K562 (cell line): ENCODE results near the gene PRR7. TPM values are rescaled to one million over a fixed set of nuclear protein-coding genes. Genes with fewer than 3 reads are reported as not detected.
A peak's percentile ranks its signal among the peaks of the same experiment; 100 is the strongest.

Source experiments
- AFF4 ChIP-seq: sonication (generic); formaldehyde crosslinking; IDR thresholded peaks from 2 replicates; pipeline ENCODE4 v1.8.0; 2023; ENCODE audit warnings: mild to moderate bottlenecking, missing genetic modification reagents
- CHD7 ChIP-seq: fragments of 200-600 bp; sonication (generic); IDR thresholded peaks from one replicate; pipeline ENCODE4 v1.6.1; 2012; ENCODE audit warnings: mild to moderate bottlenecking, low read depth, low read length, inconsistent platforms
- FIP1L1 ChIP-seq: fragments of 200-400 bp; formaldehyde crosslinking; IDR thresholded peaks from 2 replicates; pipeline ENCODE4 v1.6.1; 2018; ENCODE audit warnings: mild to moderate bottlenecking, low read depth, low read length; ENCODE audit not compliant: poor library complexity, severe bottlenecking
- KLF6 ChIP-seq: fragments of 250-450 bp; sonication (Bioruptor Pico); IDR thresholded peaks from 2 replicates; pipeline ENCODE4 v1.4.0; 2020; ENCODE audit warnings: mild to moderate bottlenecking, moderate library complexity, borderline replicate concordance
- MCM5 ChIP-seq: fragments of 450-650 bp; IDR thresholded peaks from 2 replicates; pipeline ENCODE4 v1.6.1; 2016; ENCODE audit warnings: low read depth
- VEZF1 ChIP-seq: fragments of 200-800 bp; sonication (Bioruptor generic); IDR thresholded peaks from 2 replicates; pipeline ENCODE4 v1.6.1; 2017; ENCODE audit warnings: missing genetic modification characterization, missing compliant biosample characterization
- ZNF785 ChIP-seq: fragments of 250-450 bp; sonication (Bioruptor Pico); IDR thresholded peaks from 2 replicates; pipeline ENCODE4 v1.4.0; 2020; ENCODE audit warnings: mild to moderate bottlenecking
- polyA plus RNA-seq, 8 experiments: library from polyadenylated mRNA; depleted of rRNA in 4 of 8; stranded (reverse) in 5 of 8; unstranded in 3 of 8; fragments of >200 nt; fragmentation: Nextera tagmentation in 2 of 8; fragmentation: Illumina TruSeq in 1 of 8; extraction: Ambion mirVana in 2 of 8; extraction: Trizol in 1 of 8; gene quantifications; 2 replicates each; pipeline versions ENCODE4 v1.2.1 to v1.2.3, GENCODE V29; 2011 to 2014; ENCODE audit warnings: inconsistent platforms in 1 of 8, missing spikeins in 1 of 8
- total RNA-seq, 7 experiments: library from RNA; depleted of rRNA in 6 of 7; stranded (reverse); fragments of >200 nt in 6 of 7; fragmentation: Illumina TruSeq in 2 of 7; extraction: Trizol in 2 of 7; gene quantifications; 2 replicates each; pipeline versions ENCODE4 v1.2.1 to v1.2.3, GENCODE V29; 2011 to 2021; ENCODE audit warnings: low replicate concordance in 1 of 7

The PRR7 gene
- total and polyA plus RNA-seq, 9 of the 15 experiments (the other 6 are each of a cell fraction or from before 2014, with no cell fraction given): 0.80 to 11.3 (median 10.4) TPM; not detected in 4

GRCh38 chr5:177455661-177456590 is 9.3 kb downstream of the PRR7 start (continued):
- peak; percentile 63 for TF ChIP-seq FIP1L1
- peak; percentile 93 for TF ChIP-seq VEZF1 (CRISPR knock-in tag)
- no peak for TF ChIP-seq KLF6 (CRISPR knock-in tag)
- no peak for TF ChIP-seq MCM5
- TF ChIP-seq CHD7: no peak
- no peak for TF ChIP-seq ZNF785 (CRISPR knock-in tag)
- 0 out of 2 replicates have a peak, but pooled peaks have one; percentile 82 for TF ChIP-seq AFF4 (CRISPR knock-in tag)
